ENCODE results near the gene OGG1. TPM values are rescaled to one million over a fixed set of nuclear protein-coding genes. Genes with fewer than 3 reads are reported as not detected.

OGG1 gene
- total RNA-seq, 1 experiment from 2014 or later: 38.7 TPM

DNA sequence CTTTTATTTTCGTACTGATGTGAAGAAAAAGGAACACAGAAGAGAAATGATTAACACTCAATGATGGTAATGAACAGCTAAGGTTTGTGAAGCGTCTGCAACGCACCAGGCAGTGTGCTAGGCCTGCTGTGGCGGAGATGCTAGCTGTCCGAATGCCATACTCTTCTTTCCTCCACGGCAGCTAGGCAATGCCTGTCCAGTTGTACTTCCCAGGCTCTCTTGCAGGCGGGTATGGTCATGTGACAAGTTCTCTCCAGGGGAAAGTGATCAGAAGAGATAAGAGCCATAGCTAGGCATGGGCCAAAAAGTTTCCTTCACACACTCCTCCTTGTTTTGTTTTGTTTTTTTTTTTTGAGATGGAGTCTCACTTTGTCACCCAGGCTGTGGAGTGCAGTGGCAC is 35.9 kb downstream of the OGG1 start:
- no peak overlapping the region for H3K27ac ChIP-seq (ENCODE audit: low read length)
- no peaks in the 10 kb centered on the region for H3K4me1 ChIP-seq (ENCODE audit: insufficient read depth, low read length)
- DNase-seq (no peak), ATAC-seq (no peak)
- no peak overlapping the region for H2AFZ ChIP-seq (ENCODE audit: low read length)
- no peak overlapping the region for H3K9ac ChIP-seq (ENCODE audit: low read length)
- intact Hi-C loops (cut with micrococcal nuclease): no loop called here
- peaks cover 10% of the 10 kb centered on the region; the same call in 1 of the 2 replicates for H3K36me3 ChIP-seq (ENCODE audit: low read depth, low read length)
- H3K9me3 ChIP-seq (ENCODE audit: low read length): no peaks in the 10 kb centered on the region
- H3K79me2 ChIP-seq (ENCODE audit: low read length): no peaks in the 10 kb centered on the region
- TF ChIP-seq EZH2phosphoT487 (IDR thresholded peaks at IDR 0.05; ENCODE audit: borderline replicate concordance, low read length): no peak
- TF ChIP-seq, protein P1, sequence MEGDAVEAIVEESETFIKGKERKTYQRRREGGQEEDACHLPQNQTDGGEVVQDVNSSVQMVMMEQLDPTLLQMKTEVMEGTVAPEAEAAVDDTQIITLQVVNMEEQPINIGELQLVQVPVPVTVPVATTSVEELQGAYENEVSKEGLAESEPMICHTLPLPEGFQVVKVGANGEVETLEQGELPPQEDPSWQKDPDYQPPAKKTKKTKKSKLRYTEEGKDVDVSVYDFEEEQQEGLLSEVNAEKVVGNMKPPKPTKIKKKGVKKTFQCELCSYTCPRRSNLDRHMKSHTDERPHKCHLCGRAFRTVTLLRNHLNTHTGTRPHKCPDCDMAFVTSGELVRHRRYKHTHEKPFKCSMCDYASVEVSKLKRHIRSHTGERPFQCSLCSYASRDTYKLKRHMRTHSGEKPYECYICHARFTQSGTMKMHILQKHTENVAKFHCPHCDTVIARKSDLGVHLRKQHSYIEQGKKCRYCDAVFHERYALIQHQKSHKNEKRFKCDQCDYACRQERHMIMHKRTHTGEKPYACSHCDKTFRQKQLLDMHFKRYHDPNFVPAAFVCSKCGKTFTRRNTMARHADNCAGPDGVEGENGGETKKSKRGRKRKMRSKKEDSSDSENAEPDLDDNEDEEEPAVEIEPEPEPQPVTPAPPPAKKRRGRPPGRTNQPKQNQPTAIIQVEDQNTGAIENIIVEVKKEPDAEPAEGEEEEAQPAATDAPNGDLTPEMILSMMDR (conservative IDR thresholded peaks at IDR 0.05; ENCODE audit: low read depth, low read length): no peak
- no peak for TF ChIP-seq EZH2 (IDR thresholded peaks at IDR 0.05; ENCODE audit: low read length, unreplicated experiment)
- no peaks in the 10 kb centered on the region for H3K9me2 ChIP-seq (replicated peaks; ENCODE audit: low read length)
- H4K20me1 ChIP-seq (ENCODE audit: low read length): no peaks in the 10 kb centered on the region
- no peaks in the 10 kb centered on the region for H3F3A ChIP-seq (ENCODE audit: low read length, unreplicated experiment)
- ChIA-PET POLR2A (ENCODE audit: unreplicated experiment) (no interaction called here), CTCF (no interaction called here)
- no peak overlapping the region for H3K4me2 ChIP-seq (ENCODE audit: low read length)
- H3K27me3 ChIP-seq (ENCODE audit: low read length): no peaks in the 10 kb centered on the region
- BruUV-seq (replicated peaks): no TSS peak
- H3K4me3 ChIP-seq (ENCODE audit: low read length): no peak overlapping the region

DNA sequence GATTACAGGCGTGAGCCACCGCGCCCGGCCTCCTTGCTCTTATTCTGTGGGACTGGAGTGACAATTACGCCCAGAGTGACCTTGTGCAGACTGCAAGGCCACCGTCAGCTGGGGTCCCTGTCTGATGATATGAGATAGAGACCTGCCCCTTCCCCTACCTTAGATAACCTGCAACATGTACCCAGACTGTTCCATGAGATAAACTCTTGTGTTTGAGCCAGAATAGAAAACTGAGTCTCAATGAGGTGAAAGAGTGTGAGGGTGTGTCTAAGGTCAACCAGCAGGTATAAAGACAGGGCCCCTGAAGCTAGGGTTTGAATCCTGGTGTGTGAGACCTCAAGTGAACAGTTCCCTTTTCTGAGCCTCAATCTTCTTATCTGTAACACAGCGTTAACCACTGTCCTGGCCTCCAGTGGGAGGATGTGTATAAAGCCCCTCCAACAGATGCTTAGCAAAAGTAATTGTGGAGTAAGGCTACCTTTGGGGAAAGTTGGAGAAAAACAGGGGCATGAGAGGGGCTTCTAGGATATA is 36.5 kb downstream of the OGG1 start:
- BruUV-seq (replicated peaks): no TSS peak
- no peak overlapping the region for H3K9ac ChIP-seq (ENCODE audit: low read length)
- no peak overlapping the region for H3K4me3 ChIP-seq (ENCODE audit: low read length)
- H3K4me1 ChIP-seq (ENCODE audit: insufficient read depth, low read length): no peaks in the 10 kb centered on the region
- no peak for DNase-seq
- H3F3A ChIP-seq (ENCODE audit: low read length, unreplicated experiment): no peaks in the 10 kb centered on the region
- intact Hi-C loops (cut with micrococcal nuclease): no loop called here
- H3K4me2 ChIP-seq (ENCODE audit: low read length): no peak overlapping the region
- ATAC-seq: no peak
- no peaks in the 10 kb centered on the region for H4K20me1 ChIP-seq (ENCODE audit: low read length)
- H3K79me2 ChIP-seq (ENCODE audit: low read length): no peaks in the 10 kb centered on the region
- H3K27me3 ChIP-seq (ENCODE audit: low read length): no peaks in the 10 kb centered on the region
- no peak overlapping the region for H3K27ac ChIP-seq (ENCODE audit: low read length)
- no peak for TF ChIP-seq EZH2 (IDR thresholded peaks at IDR 0.05; ENCODE audit: low read length, unreplicated experiment)
- TF ChIP-seq, protein P1 (conservative IDR thresholded peaks at IDR 0.05; ENCODE audit: low read depth, low read length): no peak
- no peak for TF ChIP-seq EZH2phosphoT487 (IDR thresholded peaks at IDR 0.05; ENCODE audit: borderline replicate concordance, low read length)
- H3K36me3 ChIP-seq (ENCODE audit: low read depth, low read length): peaks cover 10% of the 10 kb centered on the region; the same call in 1 of the 2 replicates
- H3K9me3 ChIP-seq (ENCODE audit: low read length): no peaks in the 10 kb centered on the region
- no peaks in the 10 kb centered on the region for H3K9me2 ChIP-seq (replicated peaks; ENCODE audit: low read length)
- ChIA-PET POLR2A (ENCODE audit: unreplicated experiment) (no interaction called here), CTCF (no interaction called here)
- no peak overlapping the region for H2AFZ ChIP-seq (ENCODE audit: low read length)

DNA sequence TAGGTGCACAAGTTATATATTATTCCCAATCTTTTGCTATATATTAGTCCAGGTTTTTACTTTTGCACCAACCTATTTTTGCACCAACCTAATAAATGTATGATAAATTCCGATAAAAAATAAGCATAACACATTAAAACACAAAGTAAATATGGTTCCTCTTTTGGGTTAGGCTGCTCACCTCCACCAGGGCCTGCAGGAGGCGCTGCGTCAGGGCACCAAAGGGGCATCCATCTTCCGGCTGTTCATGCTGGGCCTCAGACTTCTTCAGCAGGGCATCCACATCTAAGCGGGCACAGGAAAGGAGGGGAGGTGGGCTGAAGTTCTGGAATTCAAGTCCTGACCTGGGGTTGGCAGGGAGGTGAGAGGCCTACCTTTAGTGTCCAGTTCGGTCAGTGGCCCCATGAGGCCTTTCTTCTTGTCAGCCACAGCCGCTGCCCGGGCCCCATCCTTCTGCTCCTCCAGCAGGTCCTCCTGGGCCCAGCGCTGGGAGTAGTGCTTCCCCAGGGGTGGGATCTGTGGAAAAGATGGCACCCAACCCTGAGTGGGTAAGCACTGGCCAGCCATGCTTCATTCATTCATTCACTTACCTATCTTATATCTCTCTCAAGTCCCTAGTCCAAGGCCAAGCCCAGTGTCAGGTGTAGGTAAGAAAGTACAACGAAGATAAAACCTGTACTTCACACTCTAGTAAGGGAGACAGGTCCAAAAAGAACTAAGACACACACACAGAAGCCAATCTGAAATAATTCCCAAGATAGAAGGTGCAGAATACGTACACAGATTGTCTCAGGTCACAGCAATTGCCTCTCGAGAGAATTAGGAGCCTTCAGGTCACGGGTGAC is 37.3 kb downstream of the OGG1 start:
- no peak for DNase-seq
- Histone ChIP-seq H3K36me3 (ENCODE audit: low read depth, low read length) (peaks cover 10% of the 10 kb centered on the region; the same call in 1 of the 2 replicates), H3K79me2 (ENCODE audit: low read length) (no peaks in the 10 kb centered on the region), H3F3A (ENCODE audit: low read length, unreplicated experiment) (no peaks in the 10 kb centered on the region), H3K27ac (ENCODE audit: low read length) (no peak overlapping the region), H3K9me3 (ENCODE audit: low read length) (no peaks in the 10 kb centered on the region), H4K20me1 (ENCODE audit: low read length) (no peaks in the 10 kb centered on the region), H3K27me3 (ENCODE audit: low read length) (no peaks in the 10 kb centered on the region), H3K4me1 (ENCODE audit: insufficient read depth, low read length) (peaks cover 4% of the 10 kb centered on the region; the same call in 1 of the 2 replicates), H2AFZ (ENCODE audit: low read length) (no peak overlapping the region), H3K4me3 (ENCODE audit: low read length) (no peak overlapping the region), H3K4me2 (ENCODE audit: low read length) (no peak overlapping the region), H3K9ac (ENCODE audit: low read length) (no peak overlapping the region), H3K9me2 (replicated peaks; ENCODE audit: low read length) (no peaks in the 10 kb centered on the region)
- no peak for ATAC-seq
- no TSS peak for BruUV-seq (replicated peaks)
- CTCF ChIA-PET: no interaction called here
- POLR2A ChIA-PET (ENCODE audit: unreplicated experiment): no interaction called here
- intact Hi-C loops (cut with micrococcal nuclease): no loop called here
- TF ChIP-seq EZH2 (IDR thresholded peaks at IDR 0.05; ENCODE audit: low read length, unreplicated experiment) (no peak), EZH2phosphoT487 (IDR thresholded peaks at IDR 0.05; ENCODE audit: borderline replicate concordance, low read length) (no peak)
- TF ChIP-seq, protein P1 (conservative IDR thresholded peaks at IDR 0.05; ENCODE audit: low read depth, low read length): peak; percentile 67

All from PC-3 (cell line).